RWPE2 (cell line): ENCODE results near the gene DCUN1D1.

Experiments
- ATAC-seq: fragments of 200-7000 bp; cut with Tn5 transposase; 3 replicates; pipeline ENCODE4 v1.9.1; 2021; ENCODE audit warnings: low read depth
- DNase-seq: peaks from one replicate; pipeline ENCODE4 v3.0.0-alpha.2; 2020; ENCODE audit warnings: low spot score
- H3K27ac ChIP-seq: fragments of 450-650 bp; 2 replicates; pipeline ENCODE4 v1.5.1; 2017; ENCODE audit warnings: mild to moderate bottlenecking; ENCODE audit not compliant: poor library complexity, severe bottlenecking
- H3K27me3 ChIP-seq: fragments of 250-450 bp; sonication (Bioruptor Pico); 2 replicates; pipeline ENCODE4 v1.5.1; 2021; ENCODE audit warnings: mild to moderate bottlenecking, moderate library complexity; ENCODE audit not compliant: insufficient read depth, poor library complexity, severe bottlenecking
- H3K36me3 ChIP-seq: fragments of 250-450 bp; sonication (Bioruptor Pico); 2 replicates; pipeline ENCODE4 v1.5.1; 2020; ENCODE audit warnings: low read depth, mild to moderate bottlenecking, moderate library complexity
- H3K4me1 ChIP-seq: fragments of 250-450 bp; sonication (Bioruptor Pico); 2 replicates; pipeline ENCODE4 v1.5.1; 2021; ENCODE audit warnings: mild to moderate bottlenecking, moderate library complexity; ENCODE audit not compliant: insufficient read depth, poor library complexity, severe bottlenecking
- H3K4me3 ChIP-seq: fragments of 250-450 bp; sonication (Bioruptor Pico); 2 replicates; pipeline ENCODE4 v1.5.1; 2021; ENCODE audit warnings: mild to moderate bottlenecking, moderate library complexity; ENCODE audit not compliant: severe bottlenecking
- H3K9me3 ChIP-seq: fragments of 250-450 bp; sonication (Bioruptor Pico); 2 replicates; pipeline ENCODE4 v1.5.1; 2021; ENCODE audit warnings: mild to moderate bottlenecking, moderate library complexity; ENCODE audit not compliant: severe bottlenecking
- CTCF ChIP-seq: fragments of 450-650 bp; IDR thresholded peaks from one replicate; pipeline ENCODE4 v1.5.1; 2017; ENCODE audit warnings: mild to moderate bottlenecking, moderate library complexity; ENCODE audit not compliant: poor library complexity, severe bottlenecking

The DCUN1D1 gene

GRCh38 chr3:182964179-182964578, 16.2 kb downstream of the DCUN1D1 start:
- Histone ChIP-seq H3K9me3 (no peaks in the 10 kb centered on the region), H3K36me3 (peaks cover 29% of the 10 kb centered on the region), H3K4me1 (peaks cover 10% of the 10 kb centered on the region), H3K4me3 (no peak overlapping the region), H3K27me3 (no peaks in the 10 kb centered on the region), H3K27ac (no peak overlapping the region)
- no peak for DNase-seq
- no peak for TF ChIP-seq CTCF
- ATAC-seq = no peak

GRCh38 chr3:182962166-182962565, 18.2 kb downstream of the DCUN1D1 start:
- H3K36me3 ChIP-seq = peaks cover 40% of the 10 kb centered on the region
- H3K27ac ChIP-seq = no peak overlapping the region
- no peaks in the 10 kb centered on the region for H3K9me3 ChIP-seq

GRCh38 chr3:182959474-182960350, 20.6 kb downstream of the DCUN1D1 start:
- Histone ChIP-seq H3K4me3 (no peak overlapping the region), H3K27me3 (no peaks in the 10 kb centered on the region), H3K9me3 (no peaks in the 10 kb centered on the region), H3K4me1 (peaks cover 6% of the 10 kb centered on the region), H3K36me3 (peaks cover 47% of the 10 kb centered on the region), H3K27ac (no peak overlapping the region)
- no peak for TF ChIP-seq CTCF
- no peak for DNase-seq
- no peak for ATAC-seq

More at GRCh38 chr3:182962166-182962565, 18.2 kb downstream of the DCUN1D1 start:
- TF ChIP-seq CTCF = no peak
- no peaks in the 10 kb centered on the region for H3K27me3 ChIP-seq
- peaks cover 6% of the 10 kb centered on the region for H3K4me1 ChIP-seq
- no peak for ATAC-seq
- no peak overlapping the region for H3K4me3 ChIP-seq
- DNase-seq = no peak

- Histone ChIP-seq H3K9me3 (no peaks in the 10 kb centered on the region), H3K27me3 (no peaks in the 10 kb centered on the region), H3K27ac (no peak overlapping the region), H3K36me3 (peaks cover 45% of the 10 kb centered on the region), H3K4me1 (peaks cover 6% of the 10 kb centered on the region), H3K4me3 (no peak overlapping the region)
- no peak for DNase-seq
- no peak for ATAC-seq
- no peak for TF ChIP-seq CTCF
Observed at GRCh38 chr3:182957676-182958266, 22.6 kb downstream of the DCUN1D1 start.

GRCh38 chr3:182957226-182957625, 23.1 kb downstream of the DCUN1D1 start:
- Histone ChIP-seq H3K9me3 (no peaks in the 10 kb centered on the region), H3K4me3 (no peak overlapping the region), H3K27me3 (no peaks in the 10 kb centered on the region), H3K27ac (no peak overlapping the region), H3K36me3 (peaks cover 45% of the 10 kb centered on the region), H3K4me1 (peaks cover 6% of the 10 kb centered on the region)
- ATAC-seq (no peak), DNase-seq (no peak)
- TF ChIP-seq CTCF = no peak
